DOHH2 (cell line): ENCODE measurements around the gene SLC29A4.

Source experiments
- EZH2phosphoT487 ChIP-seq: fragments of 200-600 bp; sonication (generic); IDR thresholded peaks from 2 replicates; pipeline ENCODE4 v1.6.1; 2017; ENCODE audit warnings: borderline replicate concordance, mild to moderate bottlenecking, antibody characterized with exemption, low read length, moderate library complexity, mixed read lengths
- TF ChIP-seq, protein P1 (sequence below): fragments of 200-600 bp; sonication (generic); IDR thresholded peaks from one replicate; pipeline ENCODE4 v1.5.1; 2014; ENCODE audit warnings: antibody characterized with exemption, mild to moderate bottlenecking, low read depth, low read length; ENCODE audit not compliant: poor library complexity, severe bottlenecking

DNA sequence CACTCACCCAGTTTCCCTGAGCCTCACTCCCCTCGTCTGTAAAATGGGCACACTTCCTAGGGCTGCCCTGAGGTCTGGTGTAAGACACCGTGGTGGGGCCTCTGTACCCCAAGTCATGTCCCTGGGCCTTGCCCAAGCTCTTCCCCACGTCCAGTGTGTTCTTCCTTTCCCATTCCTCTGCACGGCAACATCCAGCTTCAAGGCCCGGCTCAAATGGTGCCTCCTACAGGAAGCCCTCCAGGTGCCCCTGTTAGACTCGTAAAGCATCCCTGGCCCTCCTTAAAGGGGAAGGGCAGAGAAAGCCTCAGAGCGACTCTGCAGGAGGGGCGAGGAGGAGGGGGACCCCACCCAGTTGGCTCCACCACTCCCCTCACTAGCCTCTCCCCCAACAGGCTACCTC is 8.6 kb downstream of the SLC29A4 start:
- TF ChIP-seq, protein P1, sequence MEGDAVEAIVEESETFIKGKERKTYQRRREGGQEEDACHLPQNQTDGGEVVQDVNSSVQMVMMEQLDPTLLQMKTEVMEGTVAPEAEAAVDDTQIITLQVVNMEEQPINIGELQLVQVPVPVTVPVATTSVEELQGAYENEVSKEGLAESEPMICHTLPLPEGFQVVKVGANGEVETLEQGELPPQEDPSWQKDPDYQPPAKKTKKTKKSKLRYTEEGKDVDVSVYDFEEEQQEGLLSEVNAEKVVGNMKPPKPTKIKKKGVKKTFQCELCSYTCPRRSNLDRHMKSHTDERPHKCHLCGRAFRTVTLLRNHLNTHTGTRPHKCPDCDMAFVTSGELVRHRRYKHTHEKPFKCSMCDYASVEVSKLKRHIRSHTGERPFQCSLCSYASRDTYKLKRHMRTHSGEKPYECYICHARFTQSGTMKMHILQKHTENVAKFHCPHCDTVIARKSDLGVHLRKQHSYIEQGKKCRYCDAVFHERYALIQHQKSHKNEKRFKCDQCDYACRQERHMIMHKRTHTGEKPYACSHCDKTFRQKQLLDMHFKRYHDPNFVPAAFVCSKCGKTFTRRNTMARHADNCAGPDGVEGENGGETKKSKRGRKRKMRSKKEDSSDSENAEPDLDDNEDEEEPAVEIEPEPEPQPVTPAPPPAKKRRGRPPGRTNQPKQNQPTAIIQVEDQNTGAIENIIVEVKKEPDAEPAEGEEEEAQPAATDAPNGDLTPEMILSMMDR = no peak
- TF ChIP-seq EZH2phosphoT487 = no peak
